Type B pancreatic cell (in vitro differentiated cells): ENCODE measurements around the gene CHST10. TPM values are rescaled to one million over a fixed set of nuclear protein-coding genes. Genes with fewer than 3 reads are reported as not detected.
"Not testable (repeated sequence)": the region's sequence is repeated elsewhere in the genome, so short reads cannot be mapped to it uniquely, and the experiment has no call there.

Experiments used
- DNase-seq: peaks from one replicate; pipeline ENCODE4 v3.0.0; 2021; ENCODE audit warnings: mixed read lengths; ENCODE audit not compliant: unreplicated experiment; ENCODE audit errors: extremely low spot score
- H3K27ac Mint-ChIP-seq: 2 replicates; pipeline ENCODE4 v1.8.0; 2021; ENCODE audit warnings: mild to moderate bottlenecking, mixed read lengths
- H3K27me3 Mint-ChIP-seq: 2 replicates; pipeline ENCODE4 v1.8.0; 2021; ENCODE audit warnings: mixed read lengths
- H3K36me3 Mint-ChIP-seq: 2 replicates; pipeline ENCODE4 v1.8.0; 2021; ENCODE audit warnings: mixed read lengths
- H3K4me1 Mint-ChIP-seq: one replicate; pipeline ENCODE4 v1.8.0; 2021; ENCODE audit warnings: mixed read lengths; ENCODE audit not compliant: unreplicated experiment
- H3K4me3 Mint-ChIP-seq: 2 replicates; pipeline ENCODE4 v1.8.0; 2021; ENCODE audit warnings: mild to moderate bottlenecking, mixed read lengths
- H3K9me3 Mint-ChIP-seq: 2 replicates; pipeline ENCODE4 v1.8.0; 2021; ENCODE audit warnings: mixed read lengths
- long read RNA-seq: library from polyadenylated mRNA; unstranded; transcript quantifications from one replicate; pipeline ENCODE4 v2.0.0, GENCODE V29; 2020
- total RNA-seq: library from RNA; stranded (reverse); gene quantifications from 2 replicates; pipeline ENCODE4 v1.2.1, GENCODE V29; 2021; ENCODE audit warnings: low replicate concordance
- TF ChIP-seq, protein P1 (sequence below): fragments of 200-600 bp; sonication (generic); conservative IDR thresholded peaks from 2 replicates; pipeline ENCODE4 v1.5.0; 2021; ENCODE audit warnings: antibody characterized with exemption, mild to moderate bottlenecking

CHST10 gene, protein sequence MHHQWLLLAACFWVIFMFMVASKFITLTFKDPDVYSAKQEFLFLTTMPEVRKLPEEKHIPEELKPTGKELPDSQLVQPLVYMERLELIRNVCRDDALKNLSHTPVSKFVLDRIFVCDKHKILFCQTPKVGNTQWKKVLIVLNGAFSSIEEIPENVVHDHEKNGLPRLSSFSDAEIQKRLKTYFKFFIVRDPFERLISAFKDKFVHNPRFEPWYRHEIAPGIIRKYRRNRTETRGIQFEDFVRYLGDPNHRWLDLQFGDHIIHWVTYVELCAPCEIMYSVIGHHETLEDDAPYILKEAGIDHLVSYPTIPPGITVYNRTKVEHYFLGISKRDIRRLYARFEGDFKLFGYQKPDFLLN
- total RNA-seq = 7.2 and 26.9 TPM in 2 replicates
- long read RNA-seq, transcript CHST10-201 (7 exons, 2,842 nt) = major isoform, 6 of 8 reads
- long read RNA-seq, partial matches to known transcripts = 0 of 8 reads
- long read RNA-seq, other reads (novel, unspliced or antisense) = 2 of 8 reads

GRCh38 chr2:100416935-100417710 is at the start of gene CHST10:
Gene CHST10 (minus strand): TSS chr2:100417668. CDS start chr2:100406675, 10,993 bp downstream.
- Mint-ChIP-seq H3K27ac (peak within 1 kb of the TSS; percentile 69), H3K27me3 (no peaks in the 10 kb centered on the region), H3K4me3 (peak within 1 kb of the TSS; percentile 94), H3K36me3 (no peaks in the 10 kb centered on the region), H3K4me1 (peaks cover 17% of the 10 kb centered on the region), H3K9me3 (no peaks in the 10 kb centered on the region)
- TF ChIP-seq, protein P1, sequence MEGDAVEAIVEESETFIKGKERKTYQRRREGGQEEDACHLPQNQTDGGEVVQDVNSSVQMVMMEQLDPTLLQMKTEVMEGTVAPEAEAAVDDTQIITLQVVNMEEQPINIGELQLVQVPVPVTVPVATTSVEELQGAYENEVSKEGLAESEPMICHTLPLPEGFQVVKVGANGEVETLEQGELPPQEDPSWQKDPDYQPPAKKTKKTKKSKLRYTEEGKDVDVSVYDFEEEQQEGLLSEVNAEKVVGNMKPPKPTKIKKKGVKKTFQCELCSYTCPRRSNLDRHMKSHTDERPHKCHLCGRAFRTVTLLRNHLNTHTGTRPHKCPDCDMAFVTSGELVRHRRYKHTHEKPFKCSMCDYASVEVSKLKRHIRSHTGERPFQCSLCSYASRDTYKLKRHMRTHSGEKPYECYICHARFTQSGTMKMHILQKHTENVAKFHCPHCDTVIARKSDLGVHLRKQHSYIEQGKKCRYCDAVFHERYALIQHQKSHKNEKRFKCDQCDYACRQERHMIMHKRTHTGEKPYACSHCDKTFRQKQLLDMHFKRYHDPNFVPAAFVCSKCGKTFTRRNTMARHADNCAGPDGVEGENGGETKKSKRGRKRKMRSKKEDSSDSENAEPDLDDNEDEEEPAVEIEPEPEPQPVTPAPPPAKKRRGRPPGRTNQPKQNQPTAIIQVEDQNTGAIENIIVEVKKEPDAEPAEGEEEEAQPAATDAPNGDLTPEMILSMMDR = no peak
- peak; percentile 83 for DNase-seq

GRCh38 chr2:100460904-100461530 is 43.5 kb upstream of the CHST10 start:
- H3K4me3 Mint-ChIP-seq = no peak overlapping the region
- no peaks in the 10 kb centered on the region for H3K36me3 Mint-ChIP-seq
- no peak overlapping the region for H3K27ac Mint-ChIP-seq
- TF ChIP-seq, protein P1 = no peak
- H3K9me3 Mint-ChIP-seq = peaks cover 3% of the 10 kb centered on the region
- peaks cover 6% of the 10 kb centered on the region for H3K27me3 Mint-ChIP-seq
- H3K4me1 Mint-ChIP-seq = no peaks in the 10 kb centered on the region
- DNase-seq = no peak

- DNase-seq, H3K4me1 Mint-ChIP-seq, H3K36me3 Mint-ChIP-seq, H3K4me3 Mint-ChIP-seq, H3K9me3 Mint-ChIP-seq, H3K27ac Mint-ChIP-seq, H3K27me3 Mint-ChIP-seq: not testable (repeated sequence)
Measured at GRCh38 chr2:100456357-100456756, 38.9 kb upstream of the CHST10 start.

DNA sequence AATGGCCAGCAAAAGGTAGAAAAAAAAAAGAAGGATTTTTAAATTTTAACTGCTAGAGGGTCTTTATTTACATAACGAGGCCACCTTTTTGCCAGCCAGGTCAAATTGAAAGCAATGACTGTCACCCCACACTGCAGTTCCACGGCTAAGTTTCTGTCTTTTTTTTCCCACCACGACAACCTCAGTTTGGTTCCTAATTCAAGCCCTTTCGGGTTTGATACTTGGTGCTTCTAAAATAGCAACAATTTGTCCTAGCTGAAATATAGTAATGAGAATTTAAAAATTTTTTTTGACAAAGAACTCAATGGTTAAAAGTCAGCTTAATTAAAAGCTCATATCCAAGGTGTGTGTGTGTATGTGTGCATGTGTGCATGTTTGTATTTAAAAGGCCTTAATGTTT is 36.4 kb upstream of the CHST10 start:
- Mint-ChIP-seq H3K4me1 (no peaks in the 10 kb centered on the region), H3K27ac (no peak overlapping the region), H3K27me3 (no peaks in the 10 kb centered on the region), H3K4me3 (no peak overlapping the region), H3K9me3 (no peaks in the 10 kb centered on the region), H3K36me3 (no peaks in the 10 kb centered on the region)
- TF ChIP-seq, protein P1 = no peak
- no peak for DNase-seq

DNA sequence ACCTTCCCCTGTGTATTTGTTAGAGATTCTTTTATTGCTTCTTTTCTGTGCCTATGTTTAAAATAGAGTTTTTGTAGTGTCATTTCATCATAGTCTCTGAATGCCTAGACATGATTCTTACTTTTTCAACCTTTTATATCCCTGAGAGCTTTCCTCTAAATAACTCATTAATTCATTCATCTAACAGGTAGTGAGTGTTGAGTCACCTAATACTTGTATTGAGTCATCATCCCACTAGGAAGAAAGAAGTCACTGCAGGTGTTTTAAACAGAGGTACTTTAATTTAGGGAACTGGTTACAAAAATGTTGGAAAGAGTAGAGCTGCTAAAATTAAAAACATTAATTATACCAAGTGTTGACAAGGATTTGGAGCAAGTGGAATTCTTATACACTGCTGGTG is 34.3 kb upstream of the CHST10 start:
- Mint-ChIP-seq H3K27ac (no peak overlapping the region), H3K4me1 (no peaks in the 10 kb centered on the region), H3K9me3 (no peaks in the 10 kb centered on the region), H3K36me3 (no peaks in the 10 kb centered on the region), H3K27me3 (no peaks in the 10 kb centered on the region), H3K4me3 (no peak overlapping the region)
- no peak for DNase-seq
- TF ChIP-seq, protein P1 = no peak
